Activated gamma-delta T cell (primary cell): Measurements from ENCODE around the gene KCNK3.
A peak's percentile ranks its signal among the peaks of the same experiment; 100 is the strongest.
"Not testable (repeated sequence)": the region's sequence is repeated elsewhere in the genome, so short reads cannot be mapped to it uniquely, and the experiment has no call there.

Source experiments
- DNase-seq: peaks from one replicate; lab custom pipeline; 2025; lab: John Stamatoyannopoulos, UW
- total RNA-seq, 2 donors: gene quantifications; one replicate each; lab custom pipeline; 2026; lab: John Stamatoyannopoulos, UW

The KCNK3 gene
- total RNA-seq, result 0 reads per million in 2 donors

- peak; percentile 18 for DNase-seq
Observed at GRCh38 chr2:26692279-26692896, at the start of gene KCNK3. Gene KCNK3 (plus strand): TSS chr2:26692722. CDS start chr2:26692876, 154 bp downstream.

DNA sequence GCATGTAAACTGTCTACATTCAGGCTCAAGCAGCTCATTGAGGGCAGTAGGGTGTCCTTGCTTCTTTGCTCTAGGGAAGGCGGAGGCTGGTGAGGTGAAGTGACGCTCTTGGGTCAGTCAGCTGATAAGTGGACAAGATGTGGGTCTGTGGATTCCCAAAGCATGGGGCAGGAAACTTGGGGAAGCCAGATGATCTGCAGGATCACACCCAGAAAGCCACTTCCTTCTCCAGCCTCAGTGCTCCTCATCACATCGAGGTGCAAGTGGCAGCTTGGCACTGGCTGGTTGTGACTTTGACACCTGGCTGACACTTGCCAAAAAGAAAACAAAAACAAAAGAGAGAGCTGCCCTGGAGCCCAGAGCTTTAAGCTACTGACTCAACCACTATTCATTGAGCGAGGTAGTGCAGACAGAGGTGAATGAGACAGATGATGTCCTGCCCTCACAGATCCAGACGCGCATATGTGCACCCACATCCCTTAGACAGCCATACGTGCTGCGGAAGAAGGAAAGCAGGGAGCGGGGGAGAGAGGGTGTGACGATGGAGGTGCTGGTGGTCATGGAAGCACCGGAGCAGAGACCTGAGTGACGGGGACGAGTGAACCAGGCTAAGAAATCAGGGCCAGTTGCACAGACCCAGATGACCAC, 48.2 kb upstream of the KCNK3 start:
- no peak for DNase-seq

DNA sequence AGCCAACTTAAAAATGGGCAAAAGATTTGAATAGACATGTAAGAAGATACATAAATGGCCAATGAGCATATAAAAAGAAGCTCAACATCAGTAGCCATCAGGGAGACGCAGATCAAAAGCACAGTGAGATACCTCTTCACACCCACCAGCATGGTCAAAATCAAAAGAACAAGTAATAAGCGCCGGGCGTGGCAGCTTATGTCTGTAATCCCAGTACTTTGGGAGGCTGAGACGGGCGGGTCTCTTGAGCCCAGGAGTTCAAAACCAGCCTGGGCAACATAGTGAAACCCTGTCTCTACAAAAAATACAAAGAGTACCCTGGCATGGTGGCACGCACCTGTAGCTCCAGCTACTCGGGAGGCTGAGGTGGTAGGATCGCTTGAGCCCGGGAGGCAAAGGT, 46.8 kb upstream of the KCNK3 start:
- DNase-seq, result no peak

GRCh38 chr2:26646986-26647672, 45.4 kb upstream of the KCNK3 start:
- no peak for DNase-seq

GRCh38 chr2:26647981-26648380, 44.5 kb upstream of the KCNK3 start:
- no peak for DNase-seq

GRCh38 chr2:26648516-26648915, 44.0 kb upstream of the KCNK3 start:
- no peak for DNase-seq

DNA sequence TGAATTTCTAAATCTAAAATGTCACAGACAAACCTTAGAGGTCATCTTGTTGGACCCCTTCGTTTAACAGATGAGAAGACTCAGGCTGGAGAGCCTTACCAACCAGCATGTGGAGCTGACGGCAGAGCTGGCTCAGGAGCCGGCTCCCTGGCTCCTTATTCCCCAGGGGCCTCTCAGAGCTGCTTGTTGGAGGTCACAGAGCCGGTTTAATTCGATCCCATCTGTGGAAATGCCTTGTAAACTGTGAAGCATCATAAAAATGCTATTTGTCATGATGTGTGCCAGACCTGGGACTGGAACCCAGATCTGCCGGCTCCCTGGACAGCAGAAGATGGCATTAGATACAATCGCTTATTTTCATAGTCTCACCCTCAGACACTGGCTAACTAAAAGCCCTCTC, 43.2 kb upstream of the KCNK3 start:
- DNase-seq, result no peak

GRCh38 chr2:26649992-26650712, 42.4 kb upstream of the KCNK3 start:
- DNase-seq, result no peak

- no peak for DNase-seq
Observed at GRCh38 chr2:26650713-26651469, 41.6 kb upstream of the KCNK3 start.

- DNase-seq, result no peak
Observed at GRCh38 chr2:26651470-26651771, 41.1 kb upstream of the KCNK3 start.

GRCh38 chr2:26651799-26652198, 40.7 kb upstream of the KCNK3 start:
- DNase-seq, result no peak

GRCh38 chr2:26652361-26653041, 40.0 kb upstream of the KCNK3 start:
- DNase-seq, result no peak

GRCh38 chr2:26653207-26654060, 39.1 kb upstream of the KCNK3 start:
- no peak for DNase-seq

DNA sequence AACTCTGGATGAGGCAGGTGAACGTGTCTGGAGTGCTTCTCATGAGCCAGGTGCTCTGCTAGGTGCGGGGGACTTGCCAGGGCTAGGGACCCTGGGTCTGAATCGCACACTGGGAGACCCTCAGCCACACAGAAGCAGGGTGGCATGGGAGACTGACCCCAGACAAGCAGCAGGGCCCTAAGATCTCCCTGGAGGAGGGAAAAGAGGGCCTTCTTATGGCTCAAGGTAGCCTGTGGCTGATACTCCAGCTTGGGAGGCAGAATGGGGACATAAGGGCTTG, 38.5 kb upstream of the KCNK3 start:
- no peak for DNase-seq

DNA sequence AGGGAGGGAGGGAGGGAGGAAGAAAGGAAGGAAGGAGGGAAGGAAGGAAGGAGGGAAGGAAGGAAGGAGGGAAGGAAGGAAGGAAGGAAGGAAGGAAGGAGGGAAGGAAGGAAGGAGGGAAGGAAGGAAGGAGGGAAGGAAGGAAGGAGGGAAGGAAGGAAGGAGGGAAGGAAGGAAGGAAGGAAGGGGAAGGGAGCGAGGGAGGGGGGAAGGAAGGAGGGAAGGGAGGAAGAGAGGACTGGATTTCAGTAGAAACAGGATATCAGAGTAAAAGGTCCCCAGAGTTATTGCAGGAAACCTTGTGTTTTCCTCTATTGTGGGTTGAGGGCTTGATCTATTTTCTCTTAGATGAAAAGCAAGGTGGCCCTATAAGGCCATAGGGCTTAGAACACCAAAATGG, 37.4 kb upstream of the KCNK3 start:
- not testable (repeated sequence) for DNase-seq

DNA sequence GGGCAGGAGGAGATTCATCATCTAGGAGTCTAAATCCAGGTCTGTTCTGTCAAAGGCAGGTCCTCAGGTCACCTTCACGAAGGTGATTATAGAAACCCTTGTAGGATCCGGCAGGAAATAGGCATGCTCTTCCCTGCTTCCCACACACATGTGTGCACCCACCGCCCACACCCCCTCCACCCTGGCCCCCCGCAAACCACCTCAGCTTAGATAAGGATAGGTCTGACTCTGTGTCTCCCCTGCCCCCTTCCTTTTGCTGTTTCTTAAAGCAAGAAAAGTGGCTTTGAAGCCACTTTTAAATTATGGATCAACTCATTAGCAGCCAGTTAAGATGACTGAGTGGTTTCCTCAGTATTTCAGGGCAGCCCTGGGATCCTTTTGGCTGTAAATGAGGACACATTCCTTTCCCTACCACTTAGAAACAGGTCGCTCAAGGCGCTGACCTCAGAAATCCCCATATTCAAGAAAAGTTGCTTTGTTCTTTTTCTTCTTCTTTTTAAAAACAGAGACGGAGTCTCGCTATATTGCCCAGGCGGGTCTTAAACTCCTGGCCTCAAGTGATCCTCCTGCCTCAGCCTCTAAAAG, 36.8 kb upstream of the KCNK3 start:
- DNase-seq, result no peak

DNA sequence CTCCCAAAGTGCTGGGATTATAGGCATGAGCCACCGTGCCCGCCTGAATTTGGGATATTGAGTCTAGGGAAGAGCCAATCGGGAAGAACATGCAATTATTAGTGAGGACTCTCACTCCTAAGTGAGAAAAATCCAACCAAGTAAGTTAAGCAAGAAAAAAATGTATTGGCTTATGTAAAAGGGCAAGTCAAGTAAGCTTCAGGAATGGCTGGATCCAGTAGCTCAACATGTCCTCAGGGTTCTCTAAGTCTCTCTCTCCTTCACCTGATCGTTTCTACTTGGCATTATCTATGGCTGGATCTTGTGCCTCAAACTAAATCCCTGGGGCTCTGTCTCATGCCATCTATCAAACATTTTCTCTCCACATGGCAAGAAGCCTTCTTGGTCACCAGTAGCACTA, 35.3 kb upstream of the KCNK3 start:
- no peak for DNase-seq

DNA sequence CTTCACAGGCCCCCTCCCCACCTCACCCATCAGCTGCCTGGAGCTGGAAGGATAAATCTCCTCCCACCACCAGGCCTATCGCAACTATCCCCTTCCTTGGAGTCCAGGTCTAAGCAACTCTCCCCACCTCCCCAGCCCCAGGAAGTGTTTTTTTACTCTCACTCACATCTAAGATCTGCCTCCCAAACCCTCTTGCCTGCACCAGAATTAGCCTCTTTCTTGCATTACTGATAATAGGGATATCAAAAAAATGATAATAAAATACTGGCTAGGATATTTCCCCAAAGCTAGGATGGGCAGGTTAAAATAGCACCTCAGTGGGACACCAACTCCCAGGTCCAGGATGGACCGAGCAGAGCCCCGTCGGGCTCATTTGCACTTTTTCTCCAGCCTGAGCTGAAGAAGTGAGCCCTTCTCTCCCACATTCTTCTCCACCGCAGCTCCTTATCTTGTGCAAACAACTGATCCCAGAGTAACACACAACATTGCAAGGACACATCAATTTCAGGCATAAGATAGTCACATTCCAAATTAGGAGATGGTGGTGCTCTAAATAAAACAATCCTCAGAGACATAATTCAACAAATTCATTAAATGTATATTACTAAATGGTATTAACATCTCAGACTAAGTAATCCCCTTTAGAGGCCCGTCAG, 33.7 kb upstream of the KCNK3 start:
- no peak for DNase-seq

DNA sequence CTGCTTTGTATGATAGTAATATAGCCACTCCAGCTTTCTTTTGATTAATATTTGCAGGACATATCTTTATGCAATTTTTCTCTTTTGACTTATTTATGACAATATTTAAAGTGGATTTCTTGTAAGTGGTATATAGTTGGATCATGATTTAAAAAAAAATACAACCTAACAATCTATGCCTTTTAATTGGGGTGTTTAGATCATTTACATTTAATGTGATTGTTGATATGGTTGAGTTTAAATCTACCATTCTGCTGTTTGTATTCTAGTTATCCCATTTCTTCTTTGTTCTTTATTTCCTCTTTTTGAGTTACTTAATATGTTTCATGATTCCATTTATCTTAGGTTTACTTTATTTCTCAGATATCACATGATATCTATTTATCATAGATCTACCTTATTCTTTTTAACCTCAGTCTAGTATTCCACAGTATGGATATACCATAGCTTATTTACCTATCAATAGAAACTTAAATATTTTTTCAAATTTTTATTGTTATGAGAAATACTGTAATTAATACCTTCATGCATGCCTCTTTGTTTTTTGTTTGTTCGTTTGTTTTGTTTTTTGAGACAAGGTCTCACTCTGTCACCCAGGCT, 32.1 kb upstream of the KCNK3 start:
- no peak for DNase-seq
